NOMO-1 (cell line): Measurements from ENCODE around the gene KRT10.
"Not testable (repeated sequence)": the region's sequence is repeated elsewhere in the genome, so short reads cannot be mapped to it uniquely, and the experiment has no call there.

ENCODE experiments used
- DNase-seq, 2 experiments: peaks; one replicate each; lab custom pipeline; 2025; ENCODE audit not compliant: unreplicated experiment in 2 of 2; lab: John Stamatoyannopoulos, UW

The KRT10 gene

GRCh38 chr17:40836020-40836419 lies 13.6 kb upstream of the KRT10 start:
- DNase-seq = no peak

- no peak for DNase-seq
These were observed 11.5 kb upstream of the KRT10 start for GRCh38 chr17:40833882-40834281.

GRCh38 chr17:40832840-40833239 lies 10.4 kb upstream of the KRT10 start:
- no peak for DNase-seq

GRCh38 chr17:40830085-40830776 lies 7.8 kb upstream of the KRT10 start:
- no peak for DNase-seq

- no peak for DNase-seq
These were observed 6.1 kb upstream of the KRT10 start for GRCh38 chr17:40828454-40829044.

- DNase-seq = peak; percentile 62 to 80
These were observed 5.5 kb upstream of the KRT10 start for GRCh38 chr17:40827746-40828453.

GRCh38 chr17:40825599-40825998 lies 3.2 kb upstream of the KRT10 start:
- DNase-seq = no peak

GRCh38 chr17:40824015-40824832 lies 1.8 kb upstream of the KRT10 start:
- DNase-seq = no peak

- DNase-seq = no peak
These were observed 878 bp downstream of the KRT10 start for GRCh38 chr17:40821536-40821935.

GRCh38 chr17:40820228-40820838 lies 2.1 kb downstream of the KRT10 start:
- DNase-seq = peak in 1 of 2 experiments; percentile 33

- DNase-seq = no peak
These were observed 2.8 kb downstream of the KRT10 start for GRCh38 chr17:40819528-40820125.

GRCh38 chr17:40818733-40819527 lies 3.5 kb downstream of the KRT10 start:
- DNase-seq = peak; percentile 74 to 86

- no peak for DNase-seq
These were observed 4.1 kb downstream of the KRT10 start for GRCh38 chr17:40818343-40818732.

GRCh38 chr17:40817103-40817682 lies 5.2 kb downstream of the KRT10 start:
- DNase-seq = no peak

- no peak for DNase-seq
These were observed 5.8 kb downstream of the KRT10 start for GRCh38 chr17:40816569-40816968.

GRCh38 chr17:40815381-40815780 lies 7.0 kb downstream of the KRT10 start:
- DNase-seq = no peak

- not testable (repeated sequence) for DNase-seq
These were observed 7.8 kb downstream of the KRT10 start for GRCh38 chr17:40814657-40815056.

- no peak for DNase-seq
These were observed 8.6 kb downstream of the KRT10 start for GRCh38 chr17:40813804-40814203.

GRCh38 chr17:40812639-40813038 lies 9.8 kb downstream of the KRT10 start:
- no peak for DNase-seq
